Fibroblast of skin of left quadriceps (primary cell): ENCODE data around the gene NOP16.

Experiments
- DNase-seq, 2 experiments: peaks; one replicate each; pipeline ENCODE4 v3.0.0-alpha.2; 2013; ENCODE audit warnings: low read depth in 2 of 2

NOP16 gene

GRCh38 chr5:176360894-176361436, 27.4 kb downstream of the NOP16 start:
- DNase-seq = no peak

- no peak for DNase-seq
Measured at GRCh38 chr5:176359658-176360057, 28.7 kb downstream of the NOP16 start.

GRCh38 chr5:176356179-176356566, 32.2 kb downstream of the NOP16 start:
- no peak for DNase-seq

GRCh38 chr5:176355400-176356178, 32.8 kb downstream of the NOP16 start:
- no peak for DNase-seq

- DNase-seq = no peak
Measured at GRCh38 chr5:176353533-176353932, 34.9 kb downstream of the NOP16 start.

GRCh38 chr5:176352116-176352878, 36.1 kb downstream of the NOP16 start:
- no peak for DNase-seq

GRCh38 chr5:176350416-176350815, 38.0 kb downstream of the NOP16 start:
- DNase-seq = no peak

- DNase-seq = no peak
Measured at GRCh38 chr5:176342766-176343458, 45.5 kb downstream of the NOP16 start.

- DNase-seq = no peak
Measured at GRCh38 chr5:176342158-176342483, 46.3 kb downstream of the NOP16 start.

GRCh38 chr5:176341325-176342157, 46.9 kb downstream of the NOP16 start:
- DNase-seq = no peak

GRCh38 chr5:176339304-176339703, 49.1 kb downstream of the NOP16 start:
- no peak for DNase-seq

- no peak for DNase-seq
Measured at GRCh38 chr5:176337913-176338312, 50.5 kb downstream of the NOP16 start.

- no peak for DNase-seq
Measured at GRCh38 chr5:176334031-176334770, 54.2 kb downstream of the NOP16 start.
